Rectal smooth muscle tissue (tissue), 1 donor: ENCODE results near the gene ENGASE.

Experiments used
- H3K27ac ChIP-seq: one replicate; pipeline ENCODE4 v1.7.0; 2013; ENCODE audit warnings: low read depth, low read length, inconsistent platforms
- H3K27me3 ChIP-seq: one replicate; pipeline ENCODE4 v1.7.0; 2013; ENCODE audit warnings: low read length; ENCODE audit not compliant: control insufficient read depth, insufficient read depth
- H3K36me3 ChIP-seq: one replicate; pipeline ENCODE4 v1.7.0; 2013; ENCODE audit warnings: low read length; ENCODE audit not compliant: control insufficient read depth, insufficient read depth
- H3K4me1 ChIP-seq: one replicate; pipeline ENCODE4 v1.7.0; 2013; ENCODE audit warnings: low read length; ENCODE audit not compliant: control insufficient read depth, insufficient read depth
- H3K4me3 ChIP-seq: one replicate; pipeline ENCODE4 v1.7.0; 2013; ENCODE audit warnings: low read length
- H3K9ac ChIP-seq: one replicate; pipeline ENCODE4 v1.7.0; 2013; ENCODE audit warnings: low read length

The ENGASE gene

DNA sequence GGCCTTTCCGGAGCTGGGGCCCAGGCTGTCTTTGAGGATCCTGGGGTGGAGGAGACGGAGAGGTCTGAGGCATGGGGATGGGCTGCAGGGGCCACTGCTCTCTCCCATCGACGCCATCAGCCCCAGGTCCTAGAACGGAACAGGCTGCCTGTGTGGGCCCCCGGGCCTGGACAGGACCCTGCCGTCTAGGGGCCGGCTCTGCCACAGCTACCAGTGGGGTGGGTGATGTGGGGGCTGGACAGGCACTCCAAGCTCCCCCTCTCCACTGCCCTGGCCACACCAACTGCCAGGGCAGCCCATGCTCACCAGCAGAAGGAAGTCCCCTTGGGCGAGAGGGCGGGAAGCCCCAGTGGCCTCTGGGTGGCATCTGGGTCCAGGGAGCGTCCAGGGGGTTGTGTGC, 37.8 kb downstream of the ENGASE start:
- H3K9ac ChIP-seq, result no peak overlapping the region
- H3K4me1 ChIP-seq, result peaks cover 3% of the 10 kb centered on the region
- no peaks in the 10 kb centered on the region for H3K27me3 ChIP-seq
- H3K27ac ChIP-seq, result no peak overlapping the region
- no peaks in the 10 kb centered on the region for H3K36me3 ChIP-seq
- H3K4me3 ChIP-seq, result no peak overlapping the region

- no peak overlapping the region for H3K4me3 ChIP-seq
- H3K27ac ChIP-seq, result no peak overlapping the region
- H3K36me3 ChIP-seq, result no peaks in the 10 kb centered on the region
- H3K4me1 ChIP-seq, result peaks cover 3% of the 10 kb centered on the region
- no peak overlapping the region for H3K9ac ChIP-seq
- no peaks in the 10 kb centered on the region for H3K27me3 ChIP-seq
Observed at GRCh38 chr17:79113699-79114457, 39.3 kb downstream of the ENGASE start.

- H3K4me3 ChIP-seq, result no peak overlapping the region
- H3K27ac ChIP-seq, result no peak overlapping the region
- H3K36me3 ChIP-seq, result no peaks in the 10 kb centered on the region
- H3K9ac ChIP-seq, result no peak overlapping the region
- peaks cover 3% of the 10 kb centered on the region for H3K4me1 ChIP-seq
- H3K27me3 ChIP-seq, result no peaks in the 10 kb centered on the region
Observed at GRCh38 chr17:79114458-79115301, 40.1 kb downstream of the ENGASE start.

- Histone ChIP-seq H3K9ac (no peak overlapping the region), H3K27me3 (no peaks in the 10 kb centered on the region), H3K36me3 (no peaks in the 10 kb centered on the region), H3K4me3 (no peak overlapping the region), H3K27ac (no peak overlapping the region), H3K4me1 (peaks cover 3% of the 10 kb centered on the region)
Observed at GRCh38 chr17:79115487-79115886, 40.9 kb downstream of the ENGASE start.

DNA sequence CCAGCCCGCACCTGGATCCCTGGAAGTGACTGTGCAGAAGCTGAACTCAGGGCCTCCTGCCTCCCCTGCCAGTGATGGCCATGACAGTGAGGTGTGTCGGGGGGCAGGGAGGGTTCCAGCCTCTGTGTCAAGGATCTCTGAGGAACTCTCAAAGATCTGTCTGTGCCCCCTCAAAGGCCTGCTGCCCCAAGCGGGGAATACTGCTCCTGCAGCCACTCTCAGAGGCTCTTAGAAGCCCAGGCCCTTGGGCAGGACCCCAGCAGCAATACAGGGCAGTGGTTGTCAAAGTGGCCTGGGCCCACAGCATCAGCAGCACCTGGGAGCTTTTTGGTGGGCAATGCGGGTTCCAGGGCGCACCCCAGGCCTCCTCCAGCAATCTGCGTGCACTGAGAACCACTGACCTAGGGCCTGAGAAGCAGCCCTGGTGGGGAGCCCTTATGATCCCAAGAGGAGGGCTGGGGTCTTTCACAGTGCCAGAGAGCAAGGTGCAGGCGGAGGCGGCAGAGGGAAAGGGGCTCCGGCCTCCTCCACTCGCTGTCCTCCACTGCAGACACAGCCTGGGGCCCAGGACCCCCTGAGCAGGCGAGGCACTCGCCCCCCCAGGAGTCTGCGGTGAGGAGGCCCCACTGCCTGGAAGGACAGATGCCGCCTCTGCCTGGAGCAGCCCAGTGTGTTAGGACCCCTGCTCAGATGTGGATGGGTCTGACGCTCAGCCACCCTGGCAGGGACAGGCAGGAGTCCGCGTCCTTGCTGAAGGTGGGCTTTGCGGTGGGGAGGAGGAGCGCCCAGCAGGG, 42.1 kb downstream of the ENGASE start:
- H3K27ac ChIP-seq, result no peak overlapping the region
- H3K36me3 ChIP-seq, result no peaks in the 10 kb centered on the region
- H3K9ac ChIP-seq, result no peak overlapping the region
- H3K27me3 ChIP-seq, result no peaks in the 10 kb centered on the region
- H3K4me1 ChIP-seq, result peaks cover 3% of the 10 kb centered on the region
- H3K4me3 ChIP-seq, result no peak overlapping the region

DNA sequence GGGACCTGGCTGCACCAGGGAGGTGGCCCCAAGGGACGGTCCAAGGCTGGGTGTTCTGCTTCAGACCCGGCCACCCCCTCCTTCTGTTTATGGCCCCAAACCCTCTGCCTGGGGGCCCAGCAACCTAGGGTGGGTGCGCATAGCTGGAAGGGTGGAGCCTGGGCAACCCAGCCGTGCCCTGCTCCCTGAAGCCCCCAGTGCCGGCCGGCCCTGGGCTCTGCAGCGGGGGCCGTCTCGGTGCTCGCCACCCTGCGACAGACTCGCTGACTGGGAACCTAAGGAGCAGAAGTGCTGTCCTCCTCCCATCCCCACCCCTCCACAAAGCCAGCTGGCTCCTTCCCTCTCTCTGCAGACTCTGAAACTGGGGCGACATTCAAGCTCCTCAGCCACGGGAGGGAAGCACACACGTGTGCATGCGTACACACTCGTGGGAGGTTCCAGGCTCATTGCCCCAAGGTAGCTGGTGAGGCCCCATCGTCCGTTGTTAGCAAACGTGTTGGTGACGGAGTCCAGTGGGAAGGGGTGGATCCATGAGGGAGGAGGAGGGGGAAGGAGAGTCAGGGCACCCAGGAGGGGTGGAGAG, 43.4 kb downstream of the ENGASE start:
- no peak overlapping the region for H3K4me3 ChIP-seq
- no peak overlapping the region for H3K27ac ChIP-seq
- H3K9ac ChIP-seq, result no peak overlapping the region
- H3K27me3 ChIP-seq, result no peaks in the 10 kb centered on the region
- peaks cover 3% of the 10 kb centered on the region for H3K4me1 ChIP-seq
- no peaks in the 10 kb centered on the region for H3K36me3 ChIP-seq

DNA sequence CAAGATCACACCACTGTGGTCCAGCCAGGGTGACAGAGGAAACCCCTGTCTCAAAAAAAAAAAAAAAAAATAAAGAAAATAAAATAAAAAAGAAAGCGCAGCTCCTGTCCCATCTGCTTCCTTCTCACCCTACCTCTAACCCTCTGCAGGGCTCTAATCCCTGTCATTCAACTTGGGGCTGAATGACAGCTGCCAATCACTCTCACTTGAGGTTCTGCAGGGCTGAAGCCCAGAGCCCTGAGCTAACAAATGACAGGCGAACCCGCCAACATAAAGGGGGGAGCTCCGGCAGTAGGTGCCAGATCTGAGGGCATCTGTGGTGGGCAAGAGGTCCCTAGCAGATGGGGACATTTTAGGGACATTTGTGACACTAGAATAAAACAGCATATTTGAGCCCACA, 44.3 kb downstream of the ENGASE start:
- H3K4me1 ChIP-seq, result peaks cover 3% of the 10 kb centered on the region
- no peak overlapping the region for H3K27ac ChIP-seq
- H3K36me3 ChIP-seq, result no peaks in the 10 kb centered on the region
- no peak overlapping the region for H3K9ac ChIP-seq
- H3K4me3 ChIP-seq, result no peak overlapping the region
- H3K27me3 ChIP-seq, result no peaks in the 10 kb centered on the region

- no peaks in the 10 kb centered on the region for H3K36me3 ChIP-seq
- H3K4me1 ChIP-seq, result peaks cover under 1% of the 10 kb centered on the region
- H3K27me3 ChIP-seq, result peaks cover 6% of the 10 kb centered on the region
- H3K27ac ChIP-seq, result no peak overlapping the region
- H3K9ac ChIP-seq, result no peak overlapping the region
- H3K4me3 ChIP-seq, result no peak overlapping the region
Observed at GRCh38 chr17:79120259-79120658, 45.6 kb downstream of the ENGASE start.

DNA sequence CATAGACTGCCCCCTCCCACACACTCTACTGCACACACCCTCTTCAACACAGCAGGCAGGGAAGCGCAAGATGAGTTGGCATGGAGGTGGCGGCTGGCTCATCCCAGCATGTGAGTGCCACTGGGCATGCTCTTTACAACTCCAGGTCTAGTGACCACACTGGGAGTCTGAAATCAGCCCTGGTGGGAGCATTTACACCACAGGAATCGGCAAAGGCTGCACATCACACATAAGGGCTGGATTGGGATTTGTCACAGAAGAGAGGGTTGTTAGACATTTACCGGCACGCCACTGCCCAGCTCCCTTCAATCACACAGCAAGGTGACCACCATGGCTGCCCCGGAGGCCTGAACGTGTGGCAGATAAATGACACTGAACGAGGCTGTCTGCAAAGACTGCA, 49.4 kb downstream of the ENGASE start:
- Histone ChIP-seq H3K27me3 (peaks cover 8% of the 10 kb centered on the region), H3K9ac (no peak overlapping the region), H3K4me3 (no peak overlapping the region), H3K4me1 (no peaks in the 10 kb centered on the region), H3K27ac (no peak overlapping the region), H3K36me3 (no peaks in the 10 kb centered on the region)

DNA sequence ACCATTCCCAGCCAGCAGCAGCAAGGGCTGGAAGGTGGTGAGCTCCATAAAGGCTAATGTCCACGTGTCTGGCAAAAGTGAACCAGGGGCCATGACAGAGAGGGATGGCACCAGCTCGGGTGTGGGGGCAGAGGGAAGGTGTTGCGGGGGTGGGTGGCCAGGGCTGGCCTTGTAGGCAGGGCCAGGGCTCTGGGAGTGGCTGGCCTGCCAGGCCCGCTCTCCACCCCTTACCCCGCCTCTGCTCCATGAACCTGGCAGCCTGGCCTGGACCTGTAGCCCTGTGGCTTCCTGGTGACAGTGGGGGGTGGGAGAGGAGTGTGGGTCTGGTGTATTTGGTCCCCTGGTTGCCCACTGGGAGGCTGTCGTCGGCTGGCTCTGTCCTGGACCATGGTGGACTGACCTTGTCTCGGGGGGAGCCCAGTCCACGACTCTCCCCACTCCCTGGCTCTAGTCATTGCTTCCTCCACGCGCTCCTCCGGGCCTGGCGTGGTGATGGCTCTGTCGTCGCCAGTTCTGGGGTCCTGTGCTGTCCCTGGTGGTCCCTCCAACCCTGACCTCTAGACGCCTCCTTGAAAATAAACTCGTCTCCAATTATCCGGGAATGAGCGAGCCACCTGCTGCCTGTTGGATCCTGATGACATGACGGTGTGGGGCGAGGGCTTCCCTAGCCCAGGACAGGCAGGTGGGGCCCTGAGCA, 50.0 kb downstream of the ENGASE start:
- no peak overlapping the region for H3K27ac ChIP-seq
- H3K4me1 ChIP-seq, result no peaks in the 10 kb centered on the region
- peaks cover 8% of the 10 kb centered on the region for H3K27me3 ChIP-seq
- no peak overlapping the region for H3K9ac ChIP-seq
- H3K4me3 ChIP-seq, result no peak overlapping the region
- H3K36me3 ChIP-seq, result no peaks in the 10 kb centered on the region

DNA sequence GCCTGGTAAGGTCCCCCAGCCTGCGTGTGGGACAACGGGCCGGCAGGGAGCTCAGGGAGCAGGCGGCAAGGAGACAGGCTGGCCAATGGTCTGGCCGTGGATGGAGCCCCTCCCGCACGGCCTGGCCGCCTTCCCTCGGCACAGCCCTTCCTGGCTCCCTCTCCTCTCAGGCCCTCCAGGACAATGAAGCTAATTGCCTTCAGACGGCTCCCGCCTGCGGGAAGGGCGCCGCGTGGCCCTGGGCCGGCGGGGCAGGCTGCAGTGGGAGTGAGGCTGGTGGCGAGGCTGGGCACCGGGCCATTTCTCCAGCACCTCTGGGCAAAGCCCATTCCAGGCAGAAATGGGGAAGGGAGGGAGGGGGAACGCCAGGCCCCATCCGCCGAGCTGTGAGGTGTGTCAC, 50.9 kb downstream of the ENGASE start:
- Histone ChIP-seq H3K4me1 (no peaks in the 10 kb centered on the region), H3K27me3 (peaks cover 8% of the 10 kb centered on the region), H3K9ac (no peak overlapping the region), H3K36me3 (no peaks in the 10 kb centered on the region), H3K27ac (no peak overlapping the region), H3K4me3 (no peak overlapping the region)
